ENCODE results near the gene FOXRED2. TPM values are rescaled to one million over a fixed set of nuclear protein-coding genes. Genes with fewer than 3 reads are reported as not detected.

FOXRED2 gene
- total RNA-seq, 1 experiment from 2014 or later: 19.9 TPM

DNA sequence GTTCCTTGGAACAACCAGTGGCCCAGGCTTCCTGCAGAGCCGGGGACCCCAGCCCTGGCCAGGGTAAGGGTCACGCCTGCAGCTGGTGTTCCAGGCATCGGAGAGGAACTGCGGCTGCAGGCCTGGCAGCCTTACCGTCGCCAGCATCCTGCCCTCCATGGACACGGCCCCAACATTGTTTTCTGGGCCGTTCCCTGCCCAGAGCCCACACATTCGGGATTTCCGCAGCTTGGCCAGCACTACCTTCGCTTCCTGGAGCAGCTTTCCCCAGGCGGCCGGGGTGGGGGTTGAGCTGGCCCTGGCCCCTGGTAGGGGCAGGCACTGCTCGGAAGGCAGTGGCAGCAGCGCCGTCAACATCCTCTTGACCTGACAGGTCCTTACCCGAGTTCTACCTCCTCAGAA lies 43.1 kb downstream of the FOXRED2 start:
- Histone ChIP-seq H3K27ac (ENCODE audit: low read depth, low read length) (no peak overlapping the region), H3K4me1 (ENCODE audit: control insufficient read depth in 1 of 2, insufficient read depth in 2 of 2, low read length in 2 of 2) (peaks cover 67 to 80% of the 10 kb centered on the region in 2 experiments)
- CTCF ChIA-PET: no interaction called here

DNA sequence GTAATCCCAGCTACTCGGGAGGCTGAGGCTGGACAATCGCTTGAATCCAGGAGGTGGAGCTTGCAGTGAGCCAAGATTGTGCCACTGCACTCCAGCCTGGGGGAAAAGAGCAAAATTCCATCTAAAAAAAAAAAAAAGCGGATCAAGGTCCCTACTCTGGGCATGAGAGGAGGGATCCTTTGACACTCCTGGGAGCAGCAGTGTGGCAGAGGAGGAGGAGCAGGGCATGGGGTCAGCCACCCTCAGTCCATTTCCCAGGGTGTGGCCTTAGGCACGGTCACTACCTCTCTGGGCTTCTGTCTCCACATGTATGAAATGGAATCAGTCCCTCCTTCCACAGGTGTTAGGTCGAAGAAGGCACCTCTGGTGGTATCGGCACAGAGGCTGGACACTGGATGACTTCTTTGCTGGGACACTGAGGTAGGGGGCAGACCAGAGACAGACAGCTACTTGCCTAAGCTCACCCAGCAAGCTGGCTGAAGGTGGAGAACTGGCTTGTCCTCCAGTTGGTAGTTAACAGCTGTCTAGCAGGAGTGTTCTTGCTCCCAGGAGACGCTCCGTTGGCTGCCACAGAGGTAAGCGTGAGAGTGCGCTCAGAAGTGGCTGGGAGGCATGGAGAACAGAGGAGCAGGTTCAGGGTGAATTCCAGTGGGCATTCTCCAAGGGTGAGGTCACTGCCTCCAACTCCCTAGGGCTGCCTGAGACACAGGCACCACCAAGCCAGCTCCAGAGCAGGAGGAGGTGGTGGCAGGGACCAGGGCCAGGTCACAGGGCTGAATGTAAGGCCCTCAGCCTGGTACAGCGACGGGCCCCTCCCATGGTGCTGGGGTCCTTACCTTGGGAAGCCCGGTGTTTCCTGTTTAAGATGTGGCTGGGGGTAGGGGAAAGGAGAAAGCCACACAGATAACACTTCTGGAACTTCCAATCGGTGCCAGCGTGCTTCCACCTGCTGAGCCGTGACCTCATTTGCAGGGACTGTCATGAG lies 44.9 kb downstream of the FOXRED2 start:
- no TSS peak for BruUV-seq (replicated peaks)

More for the DNA sequence above, 43.1 kb downstream of the FOXRED2 start:
- Histone ChIP-seq H3K9ac (ENCODE audit: low read length) (no peak overlapping the region), H3K9me3 (ENCODE audit: control insufficient read depth in 1 of 2, insufficient read depth in 1 of 2, low read depth in 1 of 2, low read length in 2 of 2) (no peaks in the 10 kb centered on the region), H3K79me2 (ENCODE audit: insufficient read depth, low read length) (no peaks in the 10 kb centered on the region), H2AFZ (ENCODE audit: low read depth, low read length, poor library complexity, severe bottlenecking) (no peak overlapping the region), H3K36me3 (ENCODE audit: control insufficient read depth in 1 of 2, insufficient read depth in 2 of 2, low read length in 2 of 2) (0 out of 4 replicates have a peak, but pooled peaks cover 0 to 5% of the 10 kb centered on the region in 2 experiments), H4K20me1 (ENCODE audit: insufficient read depth) (no peaks in the 10 kb centered on the region), H3K4me3 (replicated peaks in 1 of 2; ENCODE audit: low read depth in 1 of 2, low read length in 2 of 2) (no peak overlapping the region), H3K9me2 (ENCODE audit: insufficient read depth) (no peaks in the 10 kb centered on the region), H3K27me3 (ENCODE audit: insufficient read depth, low read length) (no peaks in the 10 kb centered on the region), H3K4me2 (ENCODE audit: low read length) (no peak overlapping the region)
- ATAC-seq (no peak), DNase-seq (ENCODE audit: low read depth, low spot score) (no peak)
- RAD21 ChIA-PET (ENCODE audit: low non-redundant PET in 1 of 2, low total read pairs in 2 of 2, uncharacterized antibody in 2 of 2, unreplicated experiment in 2 of 2): no interaction called here
- no TSS peak for BruUV-seq (replicated peaks)
- intact Hi-C loops (cut with micrococcal nuclease): no loop called here
- no peak for TF ChIP-seq SRF (IDR thresholded peaks at IDR 0.05; ENCODE audit: low read depth)
- POLR2A ChIA-PET: interaction anchor here (0.8 to 1.2 kb wide), 2 partner anchors 9 to 18 kb away, joined by 3 read pairs; partner anchors contain the start of gene TXN2

More for the DNA sequence above, 44.9 kb downstream of the FOXRED2 start:
- H3K9me3 ChIP-seq (ENCODE audit: control insufficient read depth in 1 of 2, insufficient read depth in 1 of 2, low read depth in 1 of 2, low read length in 2 of 2): no peaks in the 10 kb centered on the region
- H3K4me2 ChIP-seq (ENCODE audit: low read length): peak overlapping the region; percentile 60
- ChIA-PET RAD21 (ENCODE audit: low non-redundant PET in 1 of 2, low total read pairs in 2 of 2, uncharacterized antibody in 2 of 2, unreplicated experiment in 2 of 2) (no interaction called here), POLR2A (interaction anchor here (1.1 to 1.2 kb wide), 2 partner anchors 20 to 74 kb away, joined by 3 read pairs; partner anchors contain the start of genes MYH9 and TXN2), CTCF (no interaction called here)
- no peak overlapping the region for H2AFZ ChIP-seq (ENCODE audit: low read depth, low read length, poor library complexity, severe bottlenecking)
- H4K20me1 ChIP-seq (ENCODE audit: insufficient read depth): no peaks in the 10 kb centered on the region
- DNase-seq (ENCODE audit: low read depth, low spot score) (no peak), ATAC-seq (peak; percentile 49)
- peaks cover 49 to 62% of the 10 kb centered on the region in 2 experiments for H3K4me1 ChIP-seq (ENCODE audit: control insufficient read depth in 1 of 2, insufficient read depth in 2 of 2, low read length in 2 of 2)
- no peaks in the 10 kb centered on the region for H3K79me2 ChIP-seq (ENCODE audit: insufficient read depth, low read length)
- no peaks in the 10 kb centered on the region for H3K9me2 ChIP-seq (ENCODE audit: insufficient read depth)
- H3K9ac ChIP-seq (ENCODE audit: low read length): peak overlapping the region; percentile 43; the same call in 1 of the 2 replicates
- peak overlapping the region in 1 of 2 experiments; percentile 4; a peak in 1 of 4 replicates for H3K4me3 ChIP-seq (replicated peaks in 1 of 2; ENCODE audit: low read depth in 1 of 2, low read length in 2 of 2)
- TF ChIP-seq SP1 (IDR thresholded peaks at IDR 0.05; ENCODE audit: low read depth): no peak
- TF ChIP-seq, protein P1, sequence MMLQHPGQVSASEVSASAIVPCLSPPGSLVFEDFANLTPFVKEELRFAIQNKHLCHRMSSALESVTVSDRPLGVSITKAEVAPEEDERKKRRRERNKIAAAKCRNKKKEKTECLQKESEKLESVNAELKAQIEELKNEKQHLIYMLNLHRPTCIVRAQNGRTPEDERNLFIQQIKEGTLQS (IDR thresholded peaks at IDR 0.05): no peak
- TF ChIP-seq, protein P2, sequence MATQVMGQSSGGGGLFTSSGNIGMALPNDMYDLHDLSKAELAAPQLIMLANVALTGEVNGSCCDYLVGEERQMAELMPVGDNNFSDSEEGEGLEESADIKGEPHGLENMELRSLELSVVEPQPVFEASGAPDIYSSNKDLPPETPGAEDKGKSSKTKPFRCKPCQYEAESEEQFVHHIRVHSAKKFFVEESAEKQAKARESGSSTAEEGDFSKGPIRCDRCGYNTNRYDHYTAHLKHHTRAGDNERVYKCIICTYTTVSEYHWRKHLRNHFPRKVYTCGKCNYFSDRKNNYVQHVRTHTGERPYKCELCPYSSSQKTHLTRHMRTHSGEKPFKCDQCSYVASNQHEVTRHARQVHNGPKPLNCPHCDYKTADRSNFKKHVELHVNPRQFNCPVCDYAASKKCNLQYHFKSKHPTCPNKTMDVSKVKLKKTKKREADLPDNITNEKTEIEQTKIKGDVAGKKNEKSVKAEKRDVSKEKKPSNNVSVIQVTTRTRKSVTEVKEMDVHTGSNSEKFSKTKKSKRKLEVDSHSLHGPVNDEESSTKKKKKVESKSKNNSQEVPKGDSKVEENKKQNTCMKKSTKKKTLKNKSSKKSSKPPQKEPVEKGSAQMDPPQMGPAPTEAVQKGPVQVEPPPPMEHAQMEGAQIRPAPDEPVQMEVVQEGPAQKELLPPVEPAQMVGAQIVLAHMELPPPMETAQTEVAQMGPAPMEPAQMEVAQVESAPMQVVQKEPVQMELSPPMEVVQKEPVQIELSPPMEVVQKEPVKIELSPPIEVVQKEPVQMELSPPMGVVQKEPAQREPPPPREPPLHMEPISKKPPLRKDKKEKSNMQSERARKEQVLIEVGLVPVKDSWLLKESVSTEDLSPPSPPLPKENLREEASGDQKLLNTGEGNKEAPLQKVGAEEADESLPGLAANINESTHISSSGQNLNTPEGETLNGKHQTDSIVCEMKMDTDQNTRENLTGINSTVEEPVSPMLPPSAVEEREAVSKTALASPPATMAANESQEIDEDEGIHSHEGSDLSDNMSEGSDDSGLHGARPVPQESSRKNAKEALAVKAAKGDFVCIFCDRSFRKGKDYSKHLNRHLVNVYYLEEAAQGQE (IDR thresholded peaks at IDR 0.05; ENCODE audit: low read depth): no peak
- no peak for TF ChIP-seq POLR2A (IDR thresholded peaks at IDR 0.05; ENCODE audit: borderline replicate concordance, extremely low read depth, insufficient read depth, insufficient read length)
- TF ChIP-seq POLR2AphosphoS5 (IDR thresholded peaks at IDR 0.05; ENCODE audit: low read depth, low read length): no peak
- no peak for TF ChIP-seq YY1 (IDR thresholded peaks at IDR 0.05; ENCODE audit: extremely low read depth, insufficient replicate concordance, low read depth, low read length)
- no peak for TF ChIP-seq SRF (IDR thresholded peaks at IDR 0.05; ENCODE audit: low read depth)
- intact Hi-C loops (cut with micrococcal nuclease): no loop called here
- 0 out of 4 replicates have a peak, but pooled peaks cover 0 to 5% of the 10 kb centered on the region in 2 experiments for H3K36me3 ChIP-seq (ENCODE audit: control insufficient read depth in 1 of 2, insufficient read depth in 2 of 2, low read length in 2 of 2)
- peak overlapping the region; percentile 21; the same call in 1 of the 2 replicates for H3K27ac ChIP-seq (ENCODE audit: low read depth, low read length)
- no peaks in the 10 kb centered on the region for H3K27me3 ChIP-seq (ENCODE audit: insufficient read depth, low read length)
